ENCODE results near the gene FAIM2.

- TF ChIP-seq CTCF (IDR thresholded peaks at IDR 0.05) (no peak), CREM (CRISPR knock-in tag; IDR thresholded peaks at IDR 0.05) (no peak), MAX (CRISPR knock-in tag; IDR thresholded peaks at IDR 0.05) (no peak), RELA (CRISPR knock-in tag; IDR thresholded peaks at IDR 0.05; ENCODE audit: borderline replicate concordance) (no peak), JUN (CRISPR knock-in tag; IDR thresholded peaks at IDR 0.05) (no peak), ESRRA (CRISPR knock-in tag; IDR thresholded peaks at IDR 0.05; ENCODE audit: borderline replicate concordance) (no peak), CBFB (CRISPR knock-in tag; IDR thresholded peaks at IDR 0.05; ENCODE audit: low read depth) (no peak), ETV6 (CRISPR knock-in tag; IDR thresholded peaks at IDR 0.05) (no peak), TEAD1 (CRISPR knock-in tag; IDR thresholded peaks at IDR 0.05) (no peak), SMAD3 (CRISPR knock-in tag; IDR thresholded peaks at IDR 0.05; ENCODE audit: borderline replicate concordance) (no peak), PRDM15 (CRISPR knock-in tag; IDR thresholded peaks at IDR 0.05) (no peak), ATF3 (CRISPR knock-in tag; conservative IDR thresholded peaks at IDR 0.05) (no peak)
Observed at GRCh38 chr12:49952391-49953055, 48.8 kb upstream of the FAIM2 start.
